OCI-LY1 (cell line): Measurements from ENCODE around the gene KIAA1328.

Experiments used
- H2AFZ ChIP-seq: fragments of 200-600 bp; sonication (generic), shearing (Covaris generic); 2 replicates; pipeline ENCODE4 v1.6.0; 2014; ENCODE audit warnings: antibody characterized with exemption, mild to moderate bottlenecking, low read length
- H3F3A ChIP-seq: fragments of 200-600 bp; sonication (generic), shearing (Covaris generic); 2 replicates; pipeline ENCODE4 v1.6.0; 2014; ENCODE audit warnings: mild to moderate bottlenecking, antibody characterized with exemption, low read length, moderate library complexity; ENCODE audit not compliant: insufficient read depth
- H3K27ac ChIP-seq: fragments of 200-600 bp; sonication (generic); 2 replicates; pipeline ENCODE4 v1.5.1; 2014; ENCODE audit warnings: low read length, mixed run types, mild to moderate bottlenecking, low read depth; ENCODE audit not compliant: poor library complexity, severe bottlenecking
- H3K27me3 ChIP-seq: fragments of 200-600 bp; sonication (generic); 2 replicates; pipeline ENCODE4 v1.6.0; 2014; ENCODE audit warnings: antibody characterized with exemption, mild to moderate bottlenecking, low read length, moderate library complexity; ENCODE audit not compliant: insufficient read depth
- H3K36me3 ChIP-seq: fragments of 200-600 bp; sonication (generic); 2 replicates; pipeline ENCODE4 v1.6.1; 2014; ENCODE audit warnings: mild to moderate bottlenecking, antibody characterized with exemption, low read length, moderate library complexity, mixed read lengths; ENCODE audit not compliant: insufficient read depth
- H3K4me1 ChIP-seq: fragments of 200-600 bp; sonication (generic); 2 replicates; pipeline ENCODE4 v1.5.1; 2014; ENCODE audit warnings: mild to moderate bottlenecking, low read length, moderate library complexity; ENCODE audit not compliant: insufficient read depth, severe bottlenecking
- H3K4me2 ChIP-seq: fragments of 200-600 bp; sonication (generic), shearing (Covaris generic); 2 replicates; pipeline ENCODE4 v1.6.1; 2014; ENCODE audit warnings: low read length
- H3K4me3 ChIP-seq: fragments of 200-600 bp; sonication (generic); 2 replicates; pipeline ENCODE4 v1.5.1; 2014; ENCODE audit warnings: low read length, low read depth, mild to moderate bottlenecking, mixed read lengths; ENCODE audit not compliant: poor library complexity, severe bottlenecking
- H3K79me2 ChIP-seq: fragments of 200-600 bp; shearing (Covaris generic); 2 replicates; pipeline ENCODE4 v1.6.1; 2016; ENCODE audit warnings: mixed run types, low read length, mixed read lengths; ENCODE audit not compliant: insufficient read depth
- H3K9ac ChIP-seq: fragments of 200-600 bp; sonication (generic), shearing (Covaris generic); 2 replicates; pipeline ENCODE4 v1.6.1; 2014; ENCODE audit warnings: mild to moderate bottlenecking, low read length, mixed read lengths
- H3K9me2 ChIP-seq: fragments of 200-600 bp; sonication (generic), shearing (Covaris generic); 2 replicates; pipeline ENCODE4 v1.6.1; 2014; ENCODE audit warnings: low read depth, mild to moderate bottlenecking, low read length, mixed read lengths
- H3K9me3 ChIP-seq: fragments of 200-600 bp; shearing (Covaris generic); 2 replicates; pipeline ENCODE4 v1.6.1; 2014; ENCODE audit warnings: low read length, mixed read lengths
- H4K20me1 ChIP-seq: fragments of 200-600 bp; sonication (generic), shearing (Covaris generic); 2 replicates; pipeline ENCODE4 v1.6.0; 2016; ENCODE audit warnings: mild to moderate bottlenecking, low read length; ENCODE audit not compliant: insufficient read depth
- EZH2 ChIP-seq: fragments of 200-600 bp; sonication (generic), shearing (Covaris generic); IDR thresholded peaks from 2 replicates; pipeline ENCODE4 v1.8.0; 2017; ENCODE audit warnings: borderline replicate concordance, mixed run types, mild to moderate bottlenecking, antibody characterized with exemption, low read length, moderate library complexity, mixed read lengths
- TF ChIP-seq, protein P1 (sequence below): fragments of 200-600 bp; sonication (generic), shearing (Covaris generic); IDR thresholded peaks from 2 replicates; pipeline ENCODE4 v1.5.1; 2017; ENCODE audit warnings: mild to moderate bottlenecking, antibody characterized with exemption, low read length, moderate library complexity, mixed read lengths

The KIAA1328 gene

DNA sequence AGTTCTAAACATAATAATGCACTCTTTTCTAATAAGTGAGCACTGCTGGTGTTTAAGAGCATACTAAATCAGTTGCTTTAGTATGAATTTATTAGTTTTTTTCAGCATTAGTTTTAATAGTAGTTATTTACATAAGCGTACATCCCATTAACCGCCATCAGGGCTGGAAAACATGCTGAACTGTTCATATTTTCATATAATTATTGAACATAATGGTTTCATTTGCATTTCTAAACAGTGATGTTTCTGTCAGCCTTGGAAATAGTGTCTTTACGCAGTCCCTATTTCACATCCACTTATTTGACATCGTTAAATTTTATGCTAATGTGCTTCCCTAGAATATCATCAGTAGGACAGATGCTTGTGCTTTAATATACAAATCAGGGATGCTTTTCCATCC is 71.5 kb downstream of the KIAA1328 start:
- no peak for TF ChIP-seq EZH2
- TF ChIP-seq, protein P1, sequence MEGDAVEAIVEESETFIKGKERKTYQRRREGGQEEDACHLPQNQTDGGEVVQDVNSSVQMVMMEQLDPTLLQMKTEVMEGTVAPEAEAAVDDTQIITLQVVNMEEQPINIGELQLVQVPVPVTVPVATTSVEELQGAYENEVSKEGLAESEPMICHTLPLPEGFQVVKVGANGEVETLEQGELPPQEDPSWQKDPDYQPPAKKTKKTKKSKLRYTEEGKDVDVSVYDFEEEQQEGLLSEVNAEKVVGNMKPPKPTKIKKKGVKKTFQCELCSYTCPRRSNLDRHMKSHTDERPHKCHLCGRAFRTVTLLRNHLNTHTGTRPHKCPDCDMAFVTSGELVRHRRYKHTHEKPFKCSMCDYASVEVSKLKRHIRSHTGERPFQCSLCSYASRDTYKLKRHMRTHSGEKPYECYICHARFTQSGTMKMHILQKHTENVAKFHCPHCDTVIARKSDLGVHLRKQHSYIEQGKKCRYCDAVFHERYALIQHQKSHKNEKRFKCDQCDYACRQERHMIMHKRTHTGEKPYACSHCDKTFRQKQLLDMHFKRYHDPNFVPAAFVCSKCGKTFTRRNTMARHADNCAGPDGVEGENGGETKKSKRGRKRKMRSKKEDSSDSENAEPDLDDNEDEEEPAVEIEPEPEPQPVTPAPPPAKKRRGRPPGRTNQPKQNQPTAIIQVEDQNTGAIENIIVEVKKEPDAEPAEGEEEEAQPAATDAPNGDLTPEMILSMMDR, result no peak
- H3K4me3 ChIP-seq, result no peak overlapping the region
- no peaks in the 10 kb centered on the region for H3K27me3 ChIP-seq
- H3K4me1 ChIP-seq, result no peaks in the 10 kb centered on the region
- H3K4me2 ChIP-seq, result no peak overlapping the region
- H3K9ac ChIP-seq, result no peak overlapping the region
- H2AFZ ChIP-seq, result no peak overlapping the region
- H3K36me3 ChIP-seq, result no peaks in the 10 kb centered on the region
- no peaks in the 10 kb centered on the region for H4K20me1 ChIP-seq
- no peak overlapping the region for H3K27ac ChIP-seq
- no peaks in the 10 kb centered on the region for H3K9me3 ChIP-seq
- no peaks in the 10 kb centered on the region for H3K9me2 ChIP-seq
- H3F3A ChIP-seq, result no peaks in the 10 kb centered on the region
- H3K79me2 ChIP-seq, result no peaks in the 10 kb centered on the region

DNA sequence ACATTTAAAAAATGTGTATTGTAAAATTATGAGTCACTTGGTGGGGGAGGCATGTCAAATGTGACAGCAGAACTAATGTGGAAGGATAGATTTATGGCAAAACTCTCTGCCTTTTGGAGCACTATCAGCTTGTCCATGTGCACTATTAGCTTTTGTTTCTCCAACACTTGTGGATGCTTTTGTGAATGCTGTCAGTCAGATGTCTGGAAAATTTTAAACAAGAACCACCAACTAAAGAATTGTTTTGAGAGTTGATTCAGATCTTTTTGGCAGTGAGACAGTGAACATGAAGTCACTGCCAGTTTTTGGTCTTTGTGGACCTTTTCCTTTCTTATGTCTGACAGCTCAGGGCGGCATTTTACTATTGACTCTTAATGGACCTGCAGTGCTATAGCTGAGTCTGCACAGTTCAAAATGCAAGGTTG is 72.4 kb downstream of the KIAA1328 start:
- H3K4me3 ChIP-seq, result no peak overlapping the region
- H4K20me1 ChIP-seq, result no peaks in the 10 kb centered on the region
- H2AFZ ChIP-seq, result no peak overlapping the region
- no peaks in the 10 kb centered on the region for H3K36me3 ChIP-seq
- no peaks in the 10 kb centered on the region for H3K9me3 ChIP-seq
- TF ChIP-seq EZH2, result no peak
- TF ChIP-seq, protein P1, result no peak
- H3K9me2 ChIP-seq, result no peaks in the 10 kb centered on the region
- no peaks in the 10 kb centered on the region for H3K4me1 ChIP-seq
- H3K27ac ChIP-seq, result no peak overlapping the region
- H3F3A ChIP-seq, result no peaks in the 10 kb centered on the region
- no peaks in the 10 kb centered on the region for H3K79me2 ChIP-seq
- no peak overlapping the region for H3K9ac ChIP-seq
- H3K27me3 ChIP-seq, result no peaks in the 10 kb centered on the region
- no peak overlapping the region for H3K4me2 ChIP-seq

DNA sequence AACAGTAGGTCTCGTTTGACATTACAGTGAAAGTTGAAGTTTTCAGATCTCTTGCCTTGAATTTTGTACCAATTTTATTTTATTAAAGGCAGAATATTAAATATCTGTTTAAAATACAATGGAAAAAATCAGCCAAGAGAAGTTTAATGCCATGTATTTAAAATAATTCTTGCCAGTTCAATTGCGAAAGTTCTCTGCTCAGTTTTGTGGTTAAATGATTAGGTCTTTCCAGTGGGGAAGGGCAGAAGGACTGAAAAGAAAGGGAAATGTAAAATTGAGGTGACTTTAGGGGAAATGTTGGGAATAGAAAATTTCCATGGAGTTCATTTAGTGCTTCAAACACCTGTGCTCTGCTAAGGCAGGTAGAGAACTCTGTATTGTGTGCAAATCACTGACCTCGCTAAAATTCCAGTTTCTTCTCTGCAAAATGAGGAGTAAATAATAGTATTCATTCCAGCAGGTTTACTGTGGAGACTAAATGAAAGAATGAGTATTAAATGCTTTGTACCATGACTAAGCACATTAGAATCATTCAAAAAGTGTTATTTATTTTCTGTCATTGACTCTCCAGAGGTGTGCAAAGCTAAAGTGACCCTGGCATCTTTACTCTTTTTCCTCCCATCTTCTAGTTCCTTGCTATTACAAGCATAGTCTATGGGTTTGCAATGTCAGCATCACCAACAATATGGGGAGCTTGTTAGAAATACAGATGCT is 74.4 kb downstream of the KIAA1328 start:
- no peaks in the 10 kb centered on the region for H3K36me3 ChIP-seq
- no peak overlapping the region for H3K4me3 ChIP-seq
- H3K9ac ChIP-seq, result no peak overlapping the region
- H3F3A ChIP-seq, result no peaks in the 10 kb centered on the region
- no peaks in the 10 kb centered on the region for H4K20me1 ChIP-seq
- TF ChIP-seq, protein P1, result no peak
- TF ChIP-seq EZH2, result no peak
- no peaks in the 10 kb centered on the region for H3K9me2 ChIP-seq
- no peak overlapping the region for H3K4me2 ChIP-seq
- no peaks in the 10 kb centered on the region for H3K9me3 ChIP-seq
- no peaks in the 10 kb centered on the region for H3K4me1 ChIP-seq
- H3K27me3 ChIP-seq, result no peaks in the 10 kb centered on the region
- no peak overlapping the region for H3K27ac ChIP-seq
- no peak overlapping the region for H2AFZ ChIP-seq
- no peaks in the 10 kb centered on the region for H3K79me2 ChIP-seq
